K562 (cell line): ENCODE results near the gene CDH2. TPM values are rescaled to one million over a fixed set of nuclear protein-coding genes. Genes with fewer than 3 reads are reported as not detected.

ENCODE experiments used
- CAMTA2 ChIP-seq: fragments of 250-450 bp; sonication (Bioruptor Pico); conservative IDR thresholded peaks from 2 replicates; pipeline ENCODE4 v1.5.1; 2022
- KLF6 ChIP-seq: fragments of 250-450 bp; sonication (Bioruptor Pico); IDR thresholded peaks from 2 replicates; pipeline ENCODE4 v1.4.0; 2020; ENCODE audit warnings: mild to moderate bottlenecking, moderate library complexity, borderline replicate concordance
- SP2 ChIP-seq: IDR thresholded peaks from 2 replicates; pipeline ENCODE4 v1.6.1; 2011; ENCODE audit warnings: mild to moderate bottlenecking, low read depth, low read length, moderate library complexity; ENCODE audit not compliant: poor library complexity, severe bottlenecking; ENCODE audit errors: extremely low read depth
- ZBTB40 ChIP-seq, 2 experiments: fragments of 450-650 bp in 1 of 2; sonication (generic) in 1 of 2; formaldehyde crosslinking in 1 of 2; IDR thresholded peaks; 2 replicates each; pipeline versions ENCODE4 v1.7.1 to v1.9.0; 2016 to 2022; ENCODE audit warnings: inconsistent platforms in 1 of 2, mild to moderate bottlenecking in 1 of 2, missing genetic modification reagents in 1 of 2
- ZNF140 ChIP-seq: fragments of 250-450 bp; sonication (Bioruptor Pico); IDR thresholded peaks from 2 replicates; pipeline ENCODE4 v1.8.0; 2021; ENCODE audit warnings: moderate library complexity, mild to moderate bottlenecking, inconsistent platforms
- polyA plus RNA-seq, 8 experiments: library from polyadenylated mRNA; depleted of rRNA in 4 of 8; stranded (reverse) in 5 of 8; unstranded in 3 of 8; fragments of >200 nt; fragmentation: Nextera tagmentation in 2 of 8; fragmentation: Illumina TruSeq in 1 of 8; extraction: Ambion mirVana in 2 of 8; extraction: Trizol in 1 of 8; gene quantifications; 2 replicates each; pipeline versions ENCODE4 v1.2.1 to v1.2.3, GENCODE V29; 2011 to 2014; ENCODE audit warnings: inconsistent platforms in 1 of 8, missing spikeins in 1 of 8
- total RNA-seq, 7 experiments: library from RNA; depleted of rRNA in 6 of 7; stranded (reverse); fragments of >200 nt in 6 of 7; fragmentation: Illumina TruSeq in 2 of 7; extraction: Trizol in 2 of 7; gene quantifications; 2 replicates each; pipeline versions ENCODE4 v1.2.1 to v1.2.3, GENCODE V29; 2011 to 2021; ENCODE audit warnings: low replicate concordance in 1 of 7
- TF ChIP-seq, protein P1 (sequence below), 2 experiments: fragments of 450-650 bp; IDR thresholded peaks; 2 replicates each; pipeline ENCODE4 v1.6.1; 2016; ENCODE audit warnings: mild to moderate bottlenecking in 2 of 2, borderline replicate concordance in 1 of 2, low read depth in 1 of 2, moderate library complexity in 1 of 2
- TF ChIP-seq, protein P2 (sequence below): fragments of 450-650 bp; IDR thresholded peaks from 2 replicates; pipeline ENCODE4 v1.6.1; 2016; ENCODE audit warnings: antibody characterized with exemption

Gene CDH2
- total and polyA plus RNA-seq, 9 of the 15 experiments (the other 6 are each of a cell fraction or from before 2014, with no cell fraction given), result 0.04 TPM; not detected in 8

GRCh38 chr18:28063926-28064325 lies 113.0 kb downstream of the CDH2 start (continued):
- TF ChIP-seq ZBTB40 (IDR thresholded peaks at IDR 0.05), result no peak
- no peak for TF ChIP-seq ZBTB40 (CRISPR knock-in tag; IDR thresholded peaks at IDR 0.05)
- TF ChIP-seq CAMTA2 (CRISPR knock-in tag), result no peak
- TF ChIP-seq, protein P1, sequence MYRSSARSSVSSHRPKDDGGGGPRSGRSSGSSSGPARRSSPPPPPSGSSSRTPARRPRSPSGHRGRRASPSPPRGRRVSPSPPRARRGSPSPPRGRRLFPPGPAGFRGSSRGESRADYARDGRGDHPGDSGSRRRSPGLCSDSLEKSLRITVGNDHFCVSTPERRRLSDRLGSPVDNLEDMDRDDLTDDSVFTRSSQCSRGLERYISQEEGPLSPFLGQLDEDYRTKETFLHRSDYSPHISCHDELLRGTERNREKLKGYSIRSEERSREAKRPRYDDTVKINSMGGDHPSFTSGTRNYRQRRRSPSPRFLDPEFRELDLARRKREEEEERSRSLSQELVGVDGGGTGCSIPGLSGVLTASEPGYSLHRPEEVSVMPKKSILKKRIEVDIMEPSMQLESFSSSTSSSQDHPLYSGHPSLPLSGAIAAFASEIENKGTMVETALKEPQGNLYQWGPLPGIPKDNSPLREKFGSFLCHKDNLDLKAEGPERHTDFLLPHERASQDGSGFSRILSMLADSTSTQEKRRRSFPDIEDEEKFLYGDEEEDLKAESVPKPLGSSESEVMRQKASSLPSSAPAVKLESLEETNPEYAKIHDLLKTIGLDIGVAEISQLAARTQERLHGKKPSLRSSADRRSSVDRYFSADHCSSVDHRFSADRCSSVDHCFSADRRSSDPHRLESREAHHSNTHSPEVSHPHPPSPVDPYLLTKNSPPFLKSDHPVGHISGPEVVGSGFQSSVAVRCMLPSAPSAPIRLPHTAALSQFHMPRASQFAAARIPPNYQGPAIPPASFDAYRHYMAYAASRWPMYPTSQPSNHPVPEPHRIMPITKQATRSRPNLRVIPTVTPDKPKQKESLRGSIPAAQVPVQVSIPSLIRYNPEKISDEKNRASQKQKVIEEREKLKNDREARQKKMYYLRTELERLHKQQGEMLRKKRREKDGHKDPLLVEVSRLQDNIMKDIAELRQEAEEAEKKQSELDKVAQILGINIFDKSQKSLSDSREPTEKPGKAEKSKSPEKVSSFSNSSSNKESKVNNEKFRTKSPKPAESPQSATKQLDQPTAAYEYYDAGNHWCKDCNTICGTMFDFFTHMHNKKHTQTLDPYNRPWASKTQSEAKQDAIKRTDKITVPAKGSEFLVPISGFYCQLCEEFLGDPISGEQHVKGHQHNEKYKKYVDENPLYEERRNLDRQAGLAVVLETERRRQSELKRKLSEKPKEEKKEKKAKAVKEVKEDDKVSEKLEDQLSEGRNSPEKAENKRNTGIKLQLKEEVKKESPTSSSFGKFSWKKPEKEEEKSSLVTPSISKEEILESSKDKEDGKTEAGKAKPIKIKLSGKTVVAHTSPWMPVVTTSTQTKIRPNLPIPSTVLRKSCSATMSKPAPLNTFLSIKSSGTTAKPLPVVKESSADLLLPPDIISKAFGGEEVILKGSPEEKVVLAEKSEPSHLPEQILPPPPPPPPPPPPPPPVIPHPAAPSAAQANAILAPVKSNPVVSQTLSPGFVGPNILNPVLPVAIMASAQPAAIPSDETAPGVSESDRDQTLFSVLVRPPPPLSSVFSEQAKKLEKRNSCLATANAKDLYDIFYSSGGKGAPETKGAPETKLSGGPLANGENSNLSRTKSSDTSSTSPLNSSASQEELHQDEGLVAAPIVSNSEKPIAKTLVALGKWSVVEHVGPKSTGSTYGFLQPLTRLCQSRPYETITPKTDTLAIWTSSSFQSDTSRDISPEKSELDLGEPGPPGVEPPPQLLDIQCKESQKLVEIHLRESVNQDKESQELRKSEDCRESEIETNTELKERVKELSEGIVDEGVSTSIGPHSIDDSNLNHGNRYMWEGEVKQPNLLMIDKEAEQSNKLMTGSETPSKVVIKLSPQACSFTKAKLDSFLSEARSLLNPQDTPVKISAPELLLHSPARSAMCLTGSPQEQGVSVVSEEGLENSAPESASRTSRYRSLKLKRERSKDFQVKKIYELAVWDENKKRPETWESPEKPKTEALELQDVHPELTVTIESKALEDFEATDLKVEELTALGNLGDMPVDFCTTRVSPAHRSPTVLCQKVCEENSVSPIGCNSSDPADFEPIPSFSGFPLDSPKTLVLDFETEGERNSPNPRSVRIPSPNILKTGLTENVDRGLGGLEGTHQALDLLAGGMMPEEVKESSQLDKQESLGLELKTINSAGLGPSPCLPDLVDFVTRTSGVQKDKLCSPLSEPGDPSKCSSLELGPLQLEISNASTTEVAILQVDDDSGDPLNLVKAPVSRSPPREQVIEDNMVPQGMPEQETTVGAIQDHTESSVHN (IDR thresholded peaks at IDR 0.05; ENCODE audit: borderline replicate concordance in 1 of 2, low read depth in 1 of 2), result no peak
- no peak for TF ChIP-seq KLF6
- TF ChIP-seq ZNF140, result no peak
- no peak for TF ChIP-seq SP2
- TF ChIP-seq, protein P2, sequence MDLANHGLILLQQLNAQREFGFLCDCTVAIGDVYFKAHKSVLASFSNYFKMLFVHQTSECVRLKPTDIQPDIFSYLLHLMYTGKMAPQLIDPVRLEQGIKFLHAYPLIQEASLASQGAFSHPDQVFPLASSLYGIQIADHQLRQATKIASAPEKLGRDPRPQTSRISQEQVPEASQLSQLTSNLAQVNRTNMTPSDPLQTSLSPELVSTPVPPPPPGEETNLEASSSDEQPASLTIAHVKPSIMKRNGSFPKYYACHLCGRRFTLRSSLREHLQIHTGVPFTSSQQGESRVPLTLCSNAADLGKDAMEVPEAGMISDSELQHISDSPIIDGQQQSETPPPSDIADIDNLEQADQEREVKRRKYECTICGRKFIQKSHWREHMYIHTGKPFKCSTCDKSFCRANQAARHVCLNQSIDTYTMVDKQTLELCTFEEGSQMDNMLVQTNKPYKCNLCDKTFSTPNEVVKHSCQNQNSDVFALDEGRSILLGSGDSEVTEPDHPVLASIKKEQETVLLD, result no peak
- TF ChIP-seq, all 486 proteins: peak for 0
